Tibial nerve (tissue), 4 donors: Measurements from ENCODE around the gene LGALS12. TPM values are rescaled to one million over a fixed set of nuclear protein-coding genes. Genes with fewer than 3 reads are reported as not detected.
A peak's percentile ranks its signal among the peaks of the same experiment; 100 is the strongest.

ENCODE experiments used
- DNase-seq, 2 donors: peaks; one replicate each; pipeline ENCODE4 v3.0.0-alpha.2; 2019; ENCODE audit warnings: low spot score in 2 of 2
- H3K27ac ChIP-seq, 4 donors: fragments of 200-600 bp; sonication (generic) in 3 of 4; one replicate each; pipeline ENCODE4 v1.5.1; 2017 to 2019; ENCODE audit warnings: mild to moderate bottlenecking in 1 of 4
- H3K27me3 ChIP-seq, 2 donors: fragments of 200-600 bp; sonication (generic) in 1 of 2; one replicate each; pipeline versions ENCODE4 v1.5.1 to v1.6.0; 2017 to 2019
- H3K36me3 ChIP-seq, 3 donors: fragments of 200-600 bp; sonication (generic); one replicate each; pipeline ENCODE4 v1.5.1; 2018 to 2019
- H3K4me1 ChIP-seq, 4 donors: fragments of 200-600 bp; sonication (generic) in 3 of 4; one replicate each; pipeline ENCODE4 v1.5.1; 2017 to 2019
- H3K4me3 ChIP-seq, 4 donors: fragments of 200-600 bp; sonication (generic) in 3 of 4; one replicate each; pipeline ENCODE4 v1.5.1; 2017 to 2019; ENCODE audit warnings: mild to moderate bottlenecking in 1 of 4, moderate library complexity in 1 of 4
- H3K9me3 ChIP-seq, 4 donors: fragments of 200-600 bp; sonication (generic) in 3 of 4; one replicate each; pipeline ENCODE4 v1.5.1; 2017 to 2019
- EP300 ChIP-seq, 2 donors: sonication (generic); formaldehyde crosslinking; IDR thresholded peaks; one replicate each; pipeline ENCODE4 v1.6.1; 2017; ENCODE audit warnings: antibody characterized with exemption in 2 of 2, mild to moderate bottlenecking in 1 of 2
- POLR2A ChIP-seq, 2 donors: fragments of 450-650 bp; IDR thresholded peaks; one replicate each; pipeline ENCODE4 v1.6.1; 2017; ENCODE audit warnings: antibody characterized with exemption in 2 of 2, mild to moderate bottlenecking in 2 of 2, moderate library complexity in 2 of 2
- WGBS, 2 donors: methylation state at CpG; one replicate each; pipeline ENCODE4 v1.1.5; 2018; 5-methylcytosine and 5-hydroxymethylcytosine counted together
- total RNA-seq, 4 donors: library from RNA; depleted of rRNA; stranded (reverse); fragments of >200 nt; gene quantifications; one replicate each; pipeline ENCODE4 v1.1.0, GENCODE V29; 2016
- TF ChIP-seq, protein P1 (sequence below), 5 experiments: fragments of 200-600 bp in 3 of 5; fragments of 450-650 bp in 2 of 5; sonication (generic) in 3 of 5; IDR thresholded peaks; one replicate each; pipeline ENCODE4 v1.5.1; 2016 to 2019; ENCODE audit warnings: antibody characterized with exemption in 5 of 5, mild to moderate bottlenecking in 3 of 5, moderate library complexity in 2 of 5

Gene LGALS12
- total RNA-seq, 4 donors from 2014 or later, result 7.3 to 32.7 (median 14.9) TPM

DNA sequence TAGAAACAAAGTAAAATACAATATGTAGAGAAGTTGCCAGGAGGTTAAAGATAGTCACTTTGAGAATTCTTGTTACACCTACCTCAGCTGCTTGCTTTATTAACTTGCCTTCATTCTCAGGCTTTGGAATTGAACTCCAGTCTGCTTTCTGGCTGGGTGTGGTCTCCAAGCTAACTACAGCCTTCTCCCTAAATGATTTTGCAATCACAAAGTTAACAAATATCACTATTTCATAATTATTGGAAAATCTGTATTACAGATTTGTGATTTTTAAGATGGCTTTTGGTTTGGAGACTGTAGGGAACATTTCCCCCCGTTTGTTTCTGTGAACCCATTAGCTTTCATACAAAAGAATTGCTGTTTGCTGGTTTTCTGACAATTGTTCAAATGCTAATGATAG, 17.1 kb upstream of the LGALS12 start:
- no peak overlapping the region for H3K4me3 ChIP-seq
- peaks cover 0 to 39% (median 6%) of the 10 kb centered on the region in 4 donors for H3K4me1 ChIP-seq
- no peak for TF ChIP-seq POLR2A (IDR thresholded peaks at IDR 0.05)
- no peak for TF ChIP-seq EP300 (IDR thresholded peaks at IDR 0.05)
- TF ChIP-seq, protein P1, sequence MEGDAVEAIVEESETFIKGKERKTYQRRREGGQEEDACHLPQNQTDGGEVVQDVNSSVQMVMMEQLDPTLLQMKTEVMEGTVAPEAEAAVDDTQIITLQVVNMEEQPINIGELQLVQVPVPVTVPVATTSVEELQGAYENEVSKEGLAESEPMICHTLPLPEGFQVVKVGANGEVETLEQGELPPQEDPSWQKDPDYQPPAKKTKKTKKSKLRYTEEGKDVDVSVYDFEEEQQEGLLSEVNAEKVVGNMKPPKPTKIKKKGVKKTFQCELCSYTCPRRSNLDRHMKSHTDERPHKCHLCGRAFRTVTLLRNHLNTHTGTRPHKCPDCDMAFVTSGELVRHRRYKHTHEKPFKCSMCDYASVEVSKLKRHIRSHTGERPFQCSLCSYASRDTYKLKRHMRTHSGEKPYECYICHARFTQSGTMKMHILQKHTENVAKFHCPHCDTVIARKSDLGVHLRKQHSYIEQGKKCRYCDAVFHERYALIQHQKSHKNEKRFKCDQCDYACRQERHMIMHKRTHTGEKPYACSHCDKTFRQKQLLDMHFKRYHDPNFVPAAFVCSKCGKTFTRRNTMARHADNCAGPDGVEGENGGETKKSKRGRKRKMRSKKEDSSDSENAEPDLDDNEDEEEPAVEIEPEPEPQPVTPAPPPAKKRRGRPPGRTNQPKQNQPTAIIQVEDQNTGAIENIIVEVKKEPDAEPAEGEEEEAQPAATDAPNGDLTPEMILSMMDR (IDR thresholded peaks at IDR 0.05), result no peak
- no peaks in the 10 kb centered on the region for H3K27me3 ChIP-seq
- H3K36me3 ChIP-seq, result peaks cover 0 to 18% (median 0%) of the 10 kb centered on the region in 3 donors
- peak overlapping the region in 3 of 4 donors; percentile 4 to 94 (median 89) for H3K27ac ChIP-seq
- peaks cover 0 to 16% (median 0%) of the 10 kb centered on the region in 4 donors for H3K9me3 ChIP-seq
- WGBS, 2 donors, result 33% methylated on average over 1 of the region's 1 CpG
- no peak for DNase-seq

DNA sequence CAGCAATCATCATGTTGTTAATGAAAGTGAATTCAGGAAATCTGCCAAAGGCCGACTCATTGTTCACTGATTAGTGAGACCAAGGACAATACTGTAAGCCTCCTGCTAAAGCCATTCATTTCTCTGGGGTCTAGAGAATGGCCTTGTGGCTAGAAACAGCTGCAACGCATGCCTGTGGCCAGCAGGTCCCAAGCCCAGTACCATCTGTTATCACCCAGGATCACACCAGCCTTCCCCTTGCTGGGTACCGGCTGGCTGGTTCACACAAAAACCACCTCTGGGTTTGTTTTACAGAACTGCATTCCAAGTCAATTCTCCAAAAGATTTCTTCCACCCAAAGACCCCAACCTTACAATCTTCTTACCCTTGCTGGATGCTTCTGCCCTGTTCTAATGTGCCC, 16.0 kb upstream of the LGALS12 start:
- Histone ChIP-seq H3K4me3 (peak overlapping the region in 3 of 4 donors; percentile 37 to 64 (median 61)), H3K27ac (peak overlapping the region; percentile 63 to 94 (median 86)), H3K36me3 (peaks cover 0 to 18% (median 0%) of the 10 kb centered on the region in 3 donors), H3K4me1 (peaks cover 0 to 39% (median 6%) of the 10 kb centered on the region in 4 donors), H3K27me3 (no peaks in the 10 kb centered on the region), H3K9me3 (peaks cover 0 to 16% (median 0%) of the 10 kb centered on the region in 4 donors)
- no peak for DNase-seq
- no peak for TF ChIP-seq EP300 (IDR thresholded peaks at IDR 0.05)
- TF ChIP-seq POLR2A (IDR thresholded peaks at IDR 0.05), result no peak
- TF ChIP-seq, protein P1 (IDR thresholded peaks at IDR 0.05), result peak in 1 of 5 experiments; percentile 27
- WGBS, 2 donors, result 28 to 41% methylated on average over 3 of the region's 3 CpGs

DNA sequence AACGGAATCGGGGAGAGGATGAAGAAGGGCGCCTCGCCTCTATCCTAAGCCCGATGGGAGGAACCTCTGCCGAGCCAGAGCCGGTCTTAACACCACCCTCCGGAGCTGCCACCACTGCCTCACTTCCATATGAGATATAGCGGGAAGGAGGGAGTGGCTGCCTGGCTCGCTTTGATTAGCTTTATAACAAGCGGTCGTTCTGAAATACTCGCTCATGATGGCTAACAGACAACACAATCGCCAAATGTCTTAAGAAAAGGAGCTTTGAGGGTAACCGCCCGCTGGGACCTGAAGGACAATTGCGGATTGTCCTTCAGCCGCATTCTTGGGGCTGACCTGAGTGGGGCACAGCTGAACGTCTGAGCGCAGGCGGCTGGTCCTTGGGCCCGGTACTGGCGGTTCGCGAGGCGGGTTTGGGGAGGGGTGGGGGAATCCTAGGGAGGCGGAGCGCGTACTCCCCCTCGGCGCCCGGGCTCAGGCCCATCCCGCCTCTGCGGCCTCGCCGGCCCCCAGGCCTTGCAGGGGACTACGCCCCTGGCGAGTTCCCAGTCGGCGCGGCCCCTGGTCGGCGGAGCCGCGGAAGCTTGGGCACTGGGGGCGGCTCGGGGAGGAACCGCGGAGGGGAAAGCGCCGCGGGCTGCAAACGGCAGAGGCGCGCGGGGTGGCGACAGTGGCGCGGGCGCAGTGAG, 15.2 kb upstream of the LGALS12 start, which contains the start of gene PLAAT5:
Gene PLAAT5 (minus strand): TSS at position 617 of the 689 bp plus-strand sequence. CDS start 133 bp downstream, at position 484.
- Histone ChIP-seq H3K4me1 (peaks cover 0 to 39% (median 6%) of the 10 kb centered on the region in 4 donors), H3K4me3 (peak within 1 kb of the TSS; percentile 37 to 64 (median 56)), H3K27ac (peak within 1 kb of the TSS; percentile 63 to 94 (median 86)), H3K36me3 (peaks cover 0 to 11% (median 0%) of the 10 kb centered on the region in 3 donors), H3K27me3 (no peaks in the 10 kb centered on the region), H3K9me3 (peaks cover 0 to 8% (median 0%) of the 10 kb centered on the region in 4 donors)
- no peak for DNase-seq
- WGBS, 2 donors, result 5 to 9% methylated on average over 44 to 47 of the region's 60 CpGs
- TF ChIP-seq POLR2A (IDR thresholded peaks at IDR 0.05) (peak in 1 of 2 donors; percentile 42), EP300 (IDR thresholded peaks at IDR 0.05) (peak in 1 of 2 donors; percentile 71)
- TF ChIP-seq, protein P1 (IDR thresholded peaks at IDR 0.05), result no peak

DNA sequence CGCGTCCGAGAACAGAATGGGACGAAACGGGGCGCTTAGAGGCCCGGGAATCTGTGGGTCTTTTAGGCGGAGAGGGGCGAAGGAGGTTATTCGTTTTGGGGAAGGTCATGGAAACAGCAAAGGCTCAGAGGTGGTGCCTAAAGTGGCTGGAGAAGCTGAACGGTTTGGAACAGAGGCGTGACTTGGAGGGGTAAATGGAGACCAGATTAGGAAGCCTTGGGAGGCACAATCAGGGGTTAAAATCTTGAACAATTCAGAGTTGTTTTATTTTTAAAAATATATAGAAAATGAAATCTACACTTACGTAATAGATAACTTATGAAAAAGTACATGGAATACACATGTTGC, 14.7 kb upstream of the LGALS12 start:
- no peaks in the 10 kb centered on the region for H3K27me3 ChIP-seq
- peak overlapping the region; percentile 63 to 94 (median 86) for H3K27ac ChIP-seq
- H3K4me1 ChIP-seq, result peaks cover 0 to 39% (median 6%) of the 10 kb centered on the region in 4 donors
- TF ChIP-seq, protein P1 (IDR thresholded peaks at IDR 0.05), result no peak
- TF ChIP-seq EP300 (IDR thresholded peaks at IDR 0.05) (no peak), POLR2A (IDR thresholded peaks at IDR 0.05) (no peak)
- WGBS, 2 donors, result 1 to 2% methylated on average over 12 to 13 of the region's 13 CpGs
- DNase-seq, result no peak
- peak overlapping the region; percentile 37 to 64 (median 56) for H3K4me3 ChIP-seq
- peaks cover 0 to 6% (median 0%) of the 10 kb centered on the region in 3 donors for H3K36me3 ChIP-seq
- H3K9me3 ChIP-seq, result peaks cover 0 to 2% (median 0%) of the 10 kb centered on the region in 4 donors
